Esophagus muscularis mucosa (tissue), 4 donors: ENCODE data around the gene NFATC4. TPM values are rescaled to one million over a fixed set of nuclear protein-coding genes. Genes with fewer than 3 reads are reported as not detected.
"Not testable (repeated sequence)": the region's sequence is repeated elsewhere in the genome, so short reads cannot be mapped to it uniquely, and the experiment has no call there.

Experiments used
- DNase-seq: peaks from one replicate; pipeline ENCODE4 v3.0.0-alpha.2; 2017; ENCODE audit errors: extremely low spot score
- H3K27ac ChIP-seq, 4 donors: fragments of 200-600 bp; sonication (generic); replicated peaks in 1 of 4; 1 replicate in 3 of 4; 2 replicates in 1 of 4; pipeline ENCODE4 v1.5.1; 2016 to 2019; ENCODE audit warnings: mild to moderate bottlenecking in 1 of 4
- H3K27me3 ChIP-seq, 4 donors: fragments of 200-600 bp; sonication (generic); one replicate each; pipeline versions ENCODE4 v1.5.1 to v1.6.0; 2016 to 2019
- H3K36me3 ChIP-seq, 4 donors: fragments of 200-600 bp; sonication (generic); one replicate each; pipeline ENCODE4 v1.5.1; 2016 to 2019
- H3K4me1 ChIP-seq, 4 donors: fragments of 200-600 bp; sonication (generic); one replicate each; pipeline ENCODE4 v1.5.1; 2016 to 2019
- H3K4me3 ChIP-seq, 4 donors: fragments of 200-600 bp; sonication (generic); 1 replicate in 2 of 4; 2 replicates in 2 of 4; pipeline ENCODE4 v1.5.1; 2016 to 2019; ENCODE audit warnings: mild to moderate bottlenecking in 4 of 4, moderate library complexity in 1 of 4
- H3K9me3 ChIP-seq, 4 donors: fragments of 200-600 bp; sonication (generic); 1 replicate in 3 of 4; 2 replicates in 1 of 4; pipeline ENCODE4 v1.5.1; 2016 to 2019
- EP300 ChIP-seq: sonication (generic); formaldehyde crosslinking; IDR thresholded peaks from one replicate; pipeline ENCODE4 v1.6.1; 2017; ENCODE audit warnings: antibody characterized with exemption
- POLR2A ChIP-seq: fragments of 450-650 bp; IDR thresholded peaks from one replicate; pipeline ENCODE4 v1.6.1; 2017; ENCODE audit warnings: antibody characterized with exemption, moderate library complexity, mild to moderate bottlenecking, low read depth
- POLR2AphosphoS5 ChIP-seq, 2 donors: sonication (generic); formaldehyde crosslinking; IDR thresholded peaks; one replicate each; pipeline ENCODE4 v1.6.1; 2017; ENCODE audit warnings: antibody characterized with exemption in 2 of 2
- WGBS: methylation state at CpG from one replicate; pipeline ENCODE4 v1.1.5; 2018; 5-methylcytosine and 5-hydroxymethylcytosine counted together
- intact Hi-C: fragments of 100-400 bp; cut with DNase I; formaldehyde crosslinking; loops from one replicate; pipeline ENCODE4 v1.15.1; 2023
- total RNA-seq, 4 donors: library from RNA; depleted of rRNA; stranded (reverse); fragments of >200 nt; gene quantifications; one replicate each; pipeline versions ENCODE4 v1.1.0 to v1.2.1, GENCODE V29; 2016
- TF ChIP-seq, protein P1 (sequence below), 3 experiments: fragments of 200-600 bp in 2 of 3; fragments of 450-650 bp in 1 of 3; sonication (generic) in 2 of 3; IDR thresholded peaks; one replicate each; pipeline ENCODE4 v1.5.1; 2017 to 2019; ENCODE audit warnings: antibody characterized with exemption in 3 of 3, mild to moderate bottlenecking in 2 of 3, moderate library complexity in 1 of 3

Gene NFATC4
- total RNA-seq, 4 donors from 2014 or later, result 38.8 to 65.2 (median 48.3) TPM

GRCh38 chr14:24349742-24350141, 18.2 kb upstream of the NFATC4 start:
- H3K27ac ChIP-seq, result no peak overlapping the region
- no peak overlapping the region for H3K4me3 ChIP-seq
- no peak for TF ChIP-seq POLR2A
- TF ChIP-seq, protein P1, sequence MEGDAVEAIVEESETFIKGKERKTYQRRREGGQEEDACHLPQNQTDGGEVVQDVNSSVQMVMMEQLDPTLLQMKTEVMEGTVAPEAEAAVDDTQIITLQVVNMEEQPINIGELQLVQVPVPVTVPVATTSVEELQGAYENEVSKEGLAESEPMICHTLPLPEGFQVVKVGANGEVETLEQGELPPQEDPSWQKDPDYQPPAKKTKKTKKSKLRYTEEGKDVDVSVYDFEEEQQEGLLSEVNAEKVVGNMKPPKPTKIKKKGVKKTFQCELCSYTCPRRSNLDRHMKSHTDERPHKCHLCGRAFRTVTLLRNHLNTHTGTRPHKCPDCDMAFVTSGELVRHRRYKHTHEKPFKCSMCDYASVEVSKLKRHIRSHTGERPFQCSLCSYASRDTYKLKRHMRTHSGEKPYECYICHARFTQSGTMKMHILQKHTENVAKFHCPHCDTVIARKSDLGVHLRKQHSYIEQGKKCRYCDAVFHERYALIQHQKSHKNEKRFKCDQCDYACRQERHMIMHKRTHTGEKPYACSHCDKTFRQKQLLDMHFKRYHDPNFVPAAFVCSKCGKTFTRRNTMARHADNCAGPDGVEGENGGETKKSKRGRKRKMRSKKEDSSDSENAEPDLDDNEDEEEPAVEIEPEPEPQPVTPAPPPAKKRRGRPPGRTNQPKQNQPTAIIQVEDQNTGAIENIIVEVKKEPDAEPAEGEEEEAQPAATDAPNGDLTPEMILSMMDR (IDR thresholded peaks at IDR 0.05), result no peak
- TF ChIP-seq EP300, result no peak
- TF ChIP-seq POLR2AphosphoS5 (IDR thresholded peaks at IDR 0.05), result no peak
- peaks cover 0 to 6% (median 0%) of the 10 kb centered on the region in 4 donors for H3K27me3 ChIP-seq
- intact Hi-C loops, result no loop called here
- 75% methylated on average over 5 of the region's 5 CpGs for WGBS
- no peaks in the 10 kb centered on the region for H3K9me3 ChIP-seq
- H3K36me3 ChIP-seq, result no peaks in the 10 kb centered on the region
- DNase-seq, result no peak
- peaks cover 0 to 23% (median 21%) of the 10 kb centered on the region in 4 donors for H3K4me1 ChIP-seq

DNA sequence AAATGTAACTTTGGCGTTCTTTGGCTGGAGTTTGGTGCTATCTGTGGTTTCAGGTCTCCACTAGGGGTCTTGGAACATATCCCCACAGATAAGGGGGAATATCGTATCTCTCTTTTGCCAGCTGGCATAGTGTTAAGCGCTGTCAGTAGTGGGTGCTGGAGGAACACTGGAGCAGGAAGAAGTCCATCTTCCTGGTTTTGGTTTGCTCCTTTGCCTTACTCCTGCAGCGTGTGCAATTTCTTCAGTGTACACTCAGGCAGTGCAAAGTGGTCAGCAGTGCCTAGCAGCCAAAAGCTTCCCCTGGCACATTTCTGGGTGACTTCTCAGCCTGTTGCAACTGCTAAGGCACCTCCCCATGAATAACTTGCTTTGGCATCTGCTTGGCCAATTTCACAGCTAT, 16.5 kb upstream of the NFATC4 start:
- 20% methylated on average over 4 of the region's 4 CpGs for WGBS
- no peaks in the 10 kb centered on the region for H3K27me3 ChIP-seq
- peaks cover 0 to 24% (median 21%) of the 10 kb centered on the region in 4 donors for H3K4me1 ChIP-seq
- no peaks in the 10 kb centered on the region for H3K9me3 ChIP-seq
- intact Hi-C loops, result no loop called here
- H3K27ac ChIP-seq, result no peak overlapping the region
- H3K4me3 ChIP-seq, result no peak overlapping the region
- H3K36me3 ChIP-seq, result no peaks in the 10 kb centered on the region
- DNase-seq, result no peak
- TF ChIP-seq, protein P1 (IDR thresholded peaks at IDR 0.05), result no peak
- TF ChIP-seq POLR2A, result no peak
- no peak for TF ChIP-seq EP300
- no peak for TF ChIP-seq POLR2AphosphoS5 (IDR thresholded peaks at IDR 0.05)

DNA sequence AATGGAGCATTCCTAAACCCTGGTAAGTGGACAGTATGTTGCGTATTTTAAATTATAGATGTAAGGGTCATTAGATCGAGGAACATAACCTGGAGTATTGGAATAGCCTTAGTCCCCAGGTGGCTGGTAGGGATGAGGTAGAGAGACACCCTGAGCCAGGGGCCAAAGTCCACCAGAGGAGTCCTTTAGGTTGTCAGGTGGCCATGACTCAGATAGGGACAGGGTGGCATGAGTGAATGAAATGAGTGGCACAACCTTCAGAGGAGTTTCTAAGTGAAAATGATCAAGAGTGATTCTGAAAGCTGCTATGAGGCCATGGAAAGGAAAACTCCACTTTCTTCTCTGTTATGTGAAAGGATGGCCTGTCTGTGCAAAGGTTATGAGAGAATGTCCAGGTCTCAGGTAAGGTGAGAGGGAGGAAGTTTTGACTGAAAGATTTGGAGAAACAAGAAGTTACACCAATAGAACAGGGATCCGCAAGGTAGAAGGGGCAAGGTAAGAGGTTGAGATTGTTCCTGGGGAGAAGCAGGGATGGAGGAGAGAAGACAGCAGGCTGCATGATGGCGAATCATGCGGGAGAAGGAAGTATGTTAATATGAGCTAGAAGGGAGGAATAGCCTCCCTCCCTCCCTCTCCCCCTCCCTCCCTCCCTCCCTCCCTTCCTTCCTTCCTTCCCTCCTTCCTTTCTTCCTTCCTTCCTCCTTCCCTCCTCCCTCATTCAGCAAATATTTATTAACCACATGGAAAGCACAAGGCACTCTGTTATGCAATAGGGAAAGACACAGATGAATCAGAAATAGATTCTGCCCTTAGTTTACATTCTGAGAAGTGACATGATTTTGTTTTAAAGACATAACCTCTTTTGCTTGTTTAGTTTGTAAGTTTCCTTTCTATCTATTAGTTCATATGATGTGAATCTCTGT, 14.2 kb upstream of the NFATC4 start:
- H3K4me1 ChIP-seq, result peaks cover 0 to 24% (median 21%) of the 10 kb centered on the region in 4 donors
- no peaks in the 10 kb centered on the region for H3K36me3 ChIP-seq
- H3K4me3 ChIP-seq, result no peak overlapping the region
- H3K27ac ChIP-seq, result peak overlapping the region; percentile 5 to 65 (median 26)
- H3K27me3 ChIP-seq, result no peaks in the 10 kb centered on the region
- no peaks in the 10 kb centered on the region for H3K9me3 ChIP-seq
- intact Hi-C loops, result no loop called here
- WGBS, result 79% methylated on average over 5 of the region's 5 CpGs
- TF ChIP-seq POLR2A, result no peak
- no peak for TF ChIP-seq POLR2AphosphoS5 (IDR thresholded peaks at IDR 0.05)
- TF ChIP-seq EP300, result no peak
- TF ChIP-seq, protein P1 (IDR thresholded peaks at IDR 0.05), result no peak
- DNase-seq, result no peak

- H3K27ac ChIP-seq, result peak overlapping the region in 3 of 4 donors; percentile 5 to 65 (median 26)
- not testable (repeated sequence) for DNase-seq
Measured at GRCh38 chr14:24354482-24354825, 13.5 kb upstream of the NFATC4 start.

DNA sequence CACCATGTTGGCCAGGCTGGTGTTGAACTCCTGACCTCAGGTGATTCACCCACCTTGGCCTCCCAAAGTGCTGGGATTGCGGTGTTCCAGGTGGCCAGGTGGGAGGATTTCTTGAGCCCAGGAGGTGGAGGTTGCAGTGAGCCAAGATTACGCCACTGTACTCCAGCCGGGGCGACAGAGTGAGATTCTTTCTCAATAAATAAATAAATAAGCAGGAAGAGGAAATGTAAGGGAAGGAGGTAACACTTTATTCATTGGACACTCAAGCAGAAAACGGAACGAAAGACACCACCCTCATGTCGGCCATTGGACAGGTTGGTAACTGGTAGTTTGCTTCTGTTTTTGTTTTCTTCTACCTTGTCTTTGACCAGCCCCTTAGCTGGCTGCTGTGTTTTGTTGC, 13.0 kb upstream of the NFATC4 start:
- no peak for DNase-seq
- no peak for TF ChIP-seq POLR2A
- Histone ChIP-seq H3K27me3 (no peaks in the 10 kb centered on the region), H3K36me3 (no peaks in the 10 kb centered on the region), H3K9me3 (no peaks in the 10 kb centered on the region), H3K4me1 (peaks cover 0 to 24% (median 21%) of the 10 kb centered on the region in 4 donors), H3K27ac (no peak overlapping the region), H3K4me3 (no peak overlapping the region)
- intact Hi-C loops, result no loop called here
- WGBS, result 87% methylated on average over 7 of the region's 7 CpGs

More at GRCh38 chr14:24354482-24354825, 13.5 kb upstream of the NFATC4 start:
- whole genome bisulfite sequencing, result 71% methylated on average over 3 of the region's 3 CpGs
- H3K4me1 ChIP-seq, result peaks cover 0 to 24% (median 21%) of the 10 kb centered on the region in 4 donors
- H3K27me3 ChIP-seq, H3K9me3 ChIP-seq, intact Hi-C loops, H3K36me3 ChIP-seq, H3K4me3 ChIP-seq: not testable (repeated sequence)
